Measurements from ENCODE around the gene RAB12.

GRCh38 chr18:8635087-8635486, 25.9 kb downstream of the RAB12 start:
- TF ChIP-seq PRDM6 (tag by site-specific recombination; IDR thresholded peaks at IDR 0.05) (no peak), CTCF (tag by site-specific recombination; IDR thresholded peaks at IDR 0.05) (no peak), ZNF280D (tag by site-specific recombination; IDR thresholded peaks at IDR 0.05) (no peak), ZNF580 (tag by site-specific recombination; IDR thresholded peaks at IDR 0.05) (no peak), ZNF664 (tag by site-specific recombination; IDR thresholded peaks at IDR 0.05) (no peak), ZFP3 (tag by site-specific recombination; IDR thresholded peaks at IDR 0.05; ENCODE audit: low read depth) (no peak), ZNF529 (tag by site-specific recombination; IDR thresholded peaks at IDR 0.05; ENCODE audit: insufficient replicate concordance) (no peak), ZNF184 (tag by site-specific recombination; IDR thresholded peaks at IDR 0.05) (no peak), SETDB1 (IDR thresholded peaks at IDR 0.05; ENCODE audit: insufficient read length, low read length) (no peak), ZNF560 (tag by site-specific recombination; IDR thresholded peaks at IDR 0.05; ENCODE audit: borderline replicate concordance) (no peak), TCF7L2 (IDR thresholded peaks at IDR 0.05; ENCODE audit: borderline replicate concordance, low read depth, low read length) (no peak), ZBTB7A (tag by site-specific recombination; IDR thresholded peaks at IDR 0.05; ENCODE audit: low read depth) (no peak), ZNF292 (tag by site-specific recombination; IDR thresholded peaks at IDR 0.05; ENCODE audit: borderline replicate concordance, low read depth) (no peak), ZNF202 (tag by site-specific recombination; IDR thresholded peaks at IDR 0.05; ENCODE audit: borderline replicate concordance) (no peak)
